ENCODE measurements around the gene MRPL42.

- TF ChIP-seq, protein P1, sequence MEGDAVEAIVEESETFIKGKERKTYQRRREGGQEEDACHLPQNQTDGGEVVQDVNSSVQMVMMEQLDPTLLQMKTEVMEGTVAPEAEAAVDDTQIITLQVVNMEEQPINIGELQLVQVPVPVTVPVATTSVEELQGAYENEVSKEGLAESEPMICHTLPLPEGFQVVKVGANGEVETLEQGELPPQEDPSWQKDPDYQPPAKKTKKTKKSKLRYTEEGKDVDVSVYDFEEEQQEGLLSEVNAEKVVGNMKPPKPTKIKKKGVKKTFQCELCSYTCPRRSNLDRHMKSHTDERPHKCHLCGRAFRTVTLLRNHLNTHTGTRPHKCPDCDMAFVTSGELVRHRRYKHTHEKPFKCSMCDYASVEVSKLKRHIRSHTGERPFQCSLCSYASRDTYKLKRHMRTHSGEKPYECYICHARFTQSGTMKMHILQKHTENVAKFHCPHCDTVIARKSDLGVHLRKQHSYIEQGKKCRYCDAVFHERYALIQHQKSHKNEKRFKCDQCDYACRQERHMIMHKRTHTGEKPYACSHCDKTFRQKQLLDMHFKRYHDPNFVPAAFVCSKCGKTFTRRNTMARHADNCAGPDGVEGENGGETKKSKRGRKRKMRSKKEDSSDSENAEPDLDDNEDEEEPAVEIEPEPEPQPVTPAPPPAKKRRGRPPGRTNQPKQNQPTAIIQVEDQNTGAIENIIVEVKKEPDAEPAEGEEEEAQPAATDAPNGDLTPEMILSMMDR (IDR thresholded peaks at IDR 0.05): no peak
- no peak for TF ChIP-seq EZH2 (IDR thresholded peaks at IDR 0.05)
Observed at GRCh38 chr12:93429448-93429847, 37.9 kb upstream of the MRPL42 start.

Measured in neural progenitor cell (in vitro differentiated cells).